B cell (primary cell): ENCODE measurements around the gene ATN1. TPM values are rescaled to one million over a fixed set of nuclear protein-coding genes. Genes with fewer than 3 reads are reported as not detected.

Experiments
- ATAC-seq: fragments of 200-7000 bp; cut with Tn5 transposase; one replicate; pipeline ENCODE4 v1.10.0; 2021; ENCODE audit warnings: low read depth, mild to moderate bottlenecking, moderate number of reproducible peaks, moderate library complexity
- CTCF ChIA-PET: fragments of 350-600 bp; sonication (Branson Sonifier 250); formaldehyde crosslinking; loops from one replicate; lab custom pipeline; 2021; ENCODE audit warnings: antibody characterized with exemption, inconsistent platforms; lab: Charles Lee
- POLR2A ChIA-PET: fragments of 350-600 bp; sonication (Branson Sonifier 250); formaldehyde crosslinking; loops from one replicate; lab custom pipeline; 2021; ENCODE audit warnings: antibody characterized with exemption; lab: Charles Lee
- DNase-seq: peaks from one replicate; pipeline ENCODE4 v3.0.0; 2013
- H2AFZ ChIP-seq: 2 replicates; pipeline ENCODE4 v1.6.1; 2012; ENCODE audit warnings: mild to moderate bottlenecking, low read depth, low read length; ENCODE audit not compliant: insufficient read depth, poor library complexity, severe bottlenecking
- H3K27ac ChIP-seq, 2 donors: 1 replicate in 1 of 2; 2 replicates in 1 of 2; pipeline ENCODE4 v1.5.1; 2012 to 2013; ENCODE audit warnings: low read length in 2 of 2, mild to moderate bottlenecking in 2 of 2, moderate library complexity in 1 of 2
- H3K27me3 ChIP-seq, 4 experiments: fragments of 200-600 bp in 1 of 4; sonication (generic) in 1 of 4; replicated peaks in 1 of 4; 1 replicate in 2 of 4; 2 replicates in 2 of 4; pipeline versions ENCODE4 v1.6.1 to v1.7.0; 2013 to 2016; ENCODE audit warnings: low read length in 3 of 4, mild to moderate bottlenecking in 2 of 4, mixed read lengths in 1 of 4, moderate library complexity in 1 of 4; ENCODE audit not compliant: insufficient read depth in 4 of 4, control insufficient read depth in 3 of 4; ENCODE audit errors: control extremely low read depth in 1 of 4
- H3K36me3 ChIP-seq, 2 experiments: replicated peaks in 1 of 2; 1 replicate in 1 of 2; 2 replicates in 1 of 2; pipeline versions ENCODE4 v1.6.1 to v1.7.1; 2013; ENCODE audit warnings: low read length in 1 of 2; ENCODE audit not compliant: insufficient read depth in 2 of 2, control insufficient read depth in 1 of 2; ENCODE audit errors: control extremely low read depth in 1 of 2, extremely low read depth in 1 of 2
- H3K4me1 ChIP-seq, 2 donors: fragments of 200-600 bp in 1 of 2; sonication (generic) in 1 of 2; 1 replicate in 1 of 2; 2 replicates in 1 of 2; pipeline versions ENCODE4 v1.5.1 to v1.6.1; 2013 to 2017; ENCODE audit warnings: low read length in 2 of 2; ENCODE audit not compliant: control insufficient read depth in 2 of 2, insufficient read depth in 2 of 2
- H3K4me2 ChIP-seq: replicated peaks from 2 replicates; pipeline ENCODE3; 2012; ENCODE audit warnings: mild to moderate bottlenecking, low read depth, low read length; ENCODE audit not compliant: poor library complexity, severe bottlenecking
- H3K4me3 ChIP-seq, 5 experiments: fragments of 200-600 bp in 1 of 5; sonication (generic) in 1 of 5; 1 replicate in 3 of 5; 2 replicates in 2 of 5; pipeline versions ENCODE4 v1.5.1 to v1.7.0; 2011 to 2016; ENCODE audit warnings: low read length in 4 of 5, mild to moderate bottlenecking in 4 of 5, low read depth in 2 of 5, control low read depth in 1 of 5, moderate library complexity in 1 of 5; ENCODE audit not compliant: insufficient read depth in 1 of 5; ENCODE audit errors: control extremely low read depth in 1 of 5, extremely low read depth in 1 of 5
- H3K79me2 ChIP-seq: fragments of 200-600 bp; sonication (generic); one replicate; pipeline ENCODE4 v1.6.0; 2016; ENCODE audit warnings: low read length; ENCODE audit not compliant: control insufficient read depth, insufficient read depth
- H3K9ac ChIP-seq: fragments of 200-600 bp; sonication (generic); 2 replicates; pipeline ENCODE4 v1.6.1; 2017; ENCODE audit warnings: mild to moderate bottlenecking, low read length, moderate library complexity
- H3K9me3 ChIP-seq, 3 donors: one replicate each; pipeline versions ENCODE4 v1.6.1 to v1.7.1; 2013; ENCODE audit warnings: low read length in 2 of 3; ENCODE audit not compliant: control insufficient read depth in 2 of 3, insufficient read depth in 1 of 3; ENCODE audit errors: control extremely low read depth in 1 of 3
- H4K20me1 ChIP-seq: 2 replicates; pipeline ENCODE4 v1.6.0; 2012; ENCODE audit warnings: mild to moderate bottlenecking, low read length; ENCODE audit not compliant: insufficient read depth, control insufficient read depth, poor library complexity, severe bottlenecking
- H3K27ac Mint-ChIP-seq: one replicate; pipeline ENCODE4 v1.8.0; 2021; ENCODE audit warnings: mixed read lengths
- H3K27me3 Mint-ChIP-seq: one replicate; pipeline ENCODE4 v1.8.0; 2021; ENCODE audit warnings: mixed read lengths
- H3K4me1 Mint-ChIP-seq: one replicate; pipeline ENCODE4 v1.8.0; 2021; ENCODE audit warnings: mixed read lengths
- H3K4me3 Mint-ChIP-seq: one replicate; pipeline ENCODE4 v1.8.0; 2021; ENCODE audit warnings: mixed read lengths
- H3K9me3 Mint-ChIP-seq: one replicate; pipeline ENCODE4 v1.8.0; 2022; ENCODE audit warnings: mixed read lengths; ENCODE audit not compliant: insufficient read depth
- CTCF ChIP-seq: fragments of 200-600 bp; IDR thresholded peaks from one replicate; pipeline ENCODE4 v1.8.0; 2022; ENCODE audit warnings: antibody characterized with exemption, mild to moderate bottlenecking
- EZH2 ChIP-seq: IDR thresholded peaks from 2 replicates; pipeline ENCODE4 v1.6.1; 2012; ENCODE audit warnings: borderline replicate concordance, low read depth, mild to moderate bottlenecking, moderate library complexity, low read length; ENCODE audit not compliant: insufficient read depth, poor library complexity, severe bottlenecking
- WGBS: methylation state at CpG from one replicate; pipeline ENCODE4 v1.1.5; 2013; ENCODE audit warnings: missing lambda C conversion rate; ENCODE audit not compliant: insufficient coverage; 5-methylcytosine and 5-hydroxymethylcytosine counted together
- intact Hi-C: fragments of 100-400 bp; cut with micrococcal nuclease; formaldehyde crosslinking; loops from one replicate; pipeline ENCODE4 v1.10.0; 2022
- polyA plus RNA-seq: library from polyadenylated mRNA; depleted of rRNA; stranded (reverse); fragments of >200 nt; gene quantifications from 2 replicates; pipeline ENCODE4 v1.2.3, GENCODE V29; 2012
- total RNA-seq, 2 donors: library from RNA; stranded (reverse); fragments of 120-200 nt in 1 of 2; gene quantifications; 1 replicate in 1 of 2; 2 replicates in 1 of 2; pipeline versions ENCODE4 v1.2.3 to v1.2.4, GENCODE V29; 2013 to 2022

ATN1 gene
- total and polyA plus RNA-seq, 2 donors (not counting 1 experiment from before 2014, with no cell fraction given) = 21.0 to 50.8 TPM

DNA sequence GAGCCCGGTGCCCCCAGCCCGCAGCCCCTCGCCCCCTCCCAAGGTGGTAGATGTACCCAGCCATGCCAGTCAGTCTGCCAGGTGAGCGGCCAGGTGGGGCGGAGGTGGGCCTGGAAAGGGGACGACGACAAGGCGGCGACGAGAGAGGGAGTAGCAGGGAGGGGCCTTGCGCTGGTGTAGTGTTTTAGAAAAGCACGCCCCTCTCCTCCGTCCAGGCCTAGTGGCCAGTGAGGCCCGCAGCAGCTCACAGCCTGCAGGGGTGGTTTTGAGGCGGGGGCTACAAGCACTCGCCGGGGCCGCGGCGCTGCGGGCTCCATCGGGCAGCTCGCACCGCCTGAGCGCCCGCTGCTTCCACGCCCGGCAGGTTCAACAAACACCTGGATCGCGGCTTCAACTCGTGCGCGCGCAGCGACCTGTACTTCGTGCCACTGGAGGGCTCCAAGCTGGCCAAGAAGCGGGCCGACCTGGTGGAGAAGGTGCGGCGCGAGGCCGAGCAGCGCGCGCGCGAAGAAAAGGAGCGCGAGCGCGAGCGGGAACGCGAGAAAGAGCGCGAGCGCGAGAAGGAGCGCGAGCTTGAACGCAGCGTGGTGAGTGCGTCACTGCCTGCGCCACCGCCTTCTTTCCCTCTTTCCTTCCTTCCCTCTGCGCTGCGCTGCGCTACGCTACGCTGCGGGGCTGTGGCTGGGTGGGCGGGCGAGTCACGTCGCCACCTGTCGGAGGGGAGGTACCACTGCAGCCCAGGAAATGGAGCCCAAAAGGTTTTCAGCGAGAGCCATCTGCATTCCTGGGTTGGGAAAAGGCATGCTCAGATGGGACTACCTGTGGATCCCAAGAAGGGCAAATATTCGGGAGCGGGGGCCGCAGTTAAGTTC is 10.0 kb downstream of the ATN1 start:
- Histone ChIP-seq H4K20me1 (no peaks in the 10 kb centered on the region), H3K36me3 (peaks cover 0 to 20% of the 10 kb centered on the region in 2 experiments), H3K4me3 (peak overlapping the region; percentile 28 to 94 (median 80)), H3K27ac (peak overlapping the region; percentile 88 to 91), H3K9ac (peak overlapping the region; percentile 75), H2AFZ (peak overlapping the region; percentile 79), H3K79me2 (peaks cover 20% of the 10 kb centered on the region), H3K27me3 (no peaks in the 10 kb centered on the region), H3K9me3 (no peaks in the 10 kb centered on the region), H3K4me1 (peaks cover 18 to 31% of the 10 kb centered on the region in 2 donors), H3K4me2 (peak overlapping the region; percentile 97)
- Mint-ChIP-seq H3K4me1 (peaks cover 37% of the 10 kb centered on the region), H3K4me3 (peak overlapping the region; percentile 87), H3K27ac (peak overlapping the region; percentile 97), H3K9me3 (no peaks in the 10 kb centered on the region), H3K27me3 (no peaks in the 10 kb centered on the region)
- under 1% methylated on average over 77 of the region's 80 CpGs for WGBS
- peak; percentile 91 for ATAC-seq
- TF ChIP-seq EZH2 (no peak), CTCF (peak; percentile 92)
- CTCF ChIA-PET = interaction anchor here (0.6 to 16.6 kb wide), 18 partner anchors 9 to 274 kb away, joined by 3 to 944 read pairs (median 8); partner anchors contain the start of genes ENO2, LRRC23, MLF2 and PTPN6
- intact Hi-C loops = loop anchor here (1.0 to 5.0 kb wide), 7 partner anchors 8 to 85 kb away; partner anchors contain the start of genes CDCA3, EMG1, LPCAT3 and PHB2
- POLR2A ChIA-PET = interaction anchor here (0.6 to 18.5 kb wide), 12 partner anchors 10 to 185 kb away, joined by 3 to 662 read pairs (median 5); partner anchors contain the start of genes ATN1, LPCAT3, LRRC23 and MLF2
- peak; percentile 98 for DNase-seq
